GM12878 (cell line): ENCODE data around the gene ACKR4.

Experiments used
- EGR1 ChIP-seq, 2 experiments: IDR thresholded peaks; 1 replicate in 1 of 2; 2 replicates in 1 of 2; pipeline ENCODE4 v1.6.1; 2011 to 2012; ENCODE audit warnings: low read depth in 2 of 2, low read length in 2 of 2, borderline replicate concordance in 1 of 2, mild to moderate bottlenecking in 1 of 2, moderate library complexity in 1 of 2
- EZH2 ChIP-seq: IDR thresholded peaks from 2 replicates; pipeline ENCODE4 v1.6.1; 2012; ENCODE audit warnings: low read depth, mild to moderate bottlenecking, control low read depth, inconsistent platforms, low read length, borderline replicate concordance; ENCODE audit not compliant: control insufficient read depth
- PAX5 ChIP-seq: IDR thresholded peaks from 2 replicates; pipeline ENCODE4 v1.6.1; 2011; ENCODE audit warnings: low read depth, low read length, borderline replicate concordance
- TF ChIP-seq, protein P1 (sequence below): fragments of 450-650 bp; IDR thresholded peaks from 2 replicates; pipeline ENCODE4 v1.6.1; 2017; ENCODE audit warnings: antibody characterized with exemption, mild to moderate bottlenecking, moderate library complexity
- TF ChIP-seq, protein P2 (sequence below): IDR thresholded peaks from 2 replicates; pipeline ENCODE4 v1.6.1; 2011; ENCODE audit warnings: low read depth, low read length, improper control_type of control experiment, borderline replicate concordance

DNA sequence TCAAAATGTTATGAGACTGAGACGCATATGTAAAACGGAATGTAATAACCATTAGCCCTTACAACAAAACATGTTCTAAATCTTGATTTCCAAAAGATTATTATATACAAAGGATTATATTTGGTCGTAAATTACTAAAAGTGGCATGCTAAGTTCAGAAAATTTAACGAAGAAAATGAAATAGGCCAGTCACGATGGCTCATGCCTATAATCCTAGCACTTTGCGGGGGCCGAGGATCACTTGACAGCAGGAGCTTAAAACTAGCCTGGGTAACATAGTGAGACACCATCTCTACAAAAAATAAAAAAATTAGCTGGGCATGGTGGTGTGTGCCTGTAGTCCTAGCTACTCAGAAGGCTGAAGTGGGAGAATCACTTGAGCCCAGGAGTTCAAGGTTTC, 33.5 kb downstream of the ACKR4 start:
- TF ChIP-seq, protein P1, sequence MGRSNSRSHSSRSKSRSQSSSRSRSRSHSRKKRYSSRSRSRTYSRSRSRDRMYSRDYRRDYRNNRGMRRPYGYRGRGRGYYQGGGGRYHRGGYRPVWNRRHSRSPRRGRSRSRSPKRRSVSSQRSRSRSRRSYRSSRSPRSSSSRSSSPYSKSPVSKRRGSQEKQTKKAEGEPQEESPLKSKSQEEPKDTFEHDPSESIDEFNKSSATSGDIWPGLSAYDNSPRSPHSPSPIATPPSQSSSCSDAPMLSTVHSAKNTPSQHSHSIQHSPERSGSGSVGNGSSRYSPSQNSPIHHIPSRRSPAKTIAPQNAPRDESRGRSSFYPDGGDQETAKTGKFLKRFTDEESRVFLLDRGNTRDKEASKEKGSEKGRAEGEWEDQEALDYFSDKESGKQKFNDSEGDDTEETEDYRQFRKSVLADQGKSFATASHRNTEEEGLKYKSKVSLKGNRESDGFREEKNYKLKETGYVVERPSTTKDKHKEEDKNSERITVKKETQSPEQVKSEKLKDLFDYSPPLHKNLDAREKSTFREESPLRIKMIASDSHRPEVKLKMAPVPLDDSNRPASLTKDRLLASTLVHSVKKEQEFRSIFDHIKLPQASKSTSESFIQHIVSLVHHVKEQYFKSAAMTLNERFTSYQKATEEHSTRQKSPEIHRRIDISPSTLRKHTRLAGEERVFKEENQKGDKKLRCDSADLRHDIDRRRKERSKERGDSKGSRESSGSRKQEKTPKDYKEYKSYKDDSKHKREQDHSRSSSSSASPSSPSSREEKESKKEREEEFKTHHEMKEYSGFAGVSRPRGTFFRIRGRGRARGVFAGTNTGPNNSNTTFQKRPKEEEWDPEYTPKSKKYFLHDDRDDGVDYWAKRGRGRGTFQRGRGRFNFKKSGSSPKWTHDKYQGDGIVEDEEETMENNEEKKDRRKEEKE, result no peak
- TF ChIP-seq EZH2 (no peak), PAX5 (no peak), EGR1 (IDR thresholded peaks at IDR 0.05; ENCODE audit: borderline replicate concordance in 1 of 2, low read depth in 2 of 2, low read length in 2 of 2) (no peak)
- TF ChIP-seq, protein P2, sequence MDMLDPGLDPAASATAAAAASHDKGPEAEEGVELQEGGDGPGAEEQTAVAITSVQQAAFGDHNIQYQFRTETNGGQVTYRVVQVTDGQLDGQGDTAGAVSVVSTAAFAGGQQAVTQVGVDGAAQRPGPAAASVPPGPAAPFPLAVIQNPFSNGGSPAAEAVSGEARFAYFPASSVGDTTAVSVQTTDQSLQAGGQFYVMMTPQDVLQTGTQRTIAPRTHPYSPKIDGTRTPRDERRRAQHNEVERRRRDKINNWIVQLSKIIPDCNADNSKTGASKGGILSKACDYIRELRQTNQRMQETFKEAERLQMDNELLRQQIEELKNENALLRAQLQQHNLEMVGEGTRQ, result no peak
